ENCODE measurements around the gene HOXC9. TPM values are rescaled to one million over a fixed set of nuclear protein-coding genes. Genes with fewer than 3 reads are reported as not detected.
A peak's percentile ranks its signal among the peaks of the same experiment; 100 is the strongest.

Gene HOXC9
- total and polyA plus RNA-seq, 9 of the 15 experiments (the other 6 are each of a cell fraction or from before 2014, with no cell fraction given), result 1.1 to 10.5 (median 9.3) TPM

- TF ChIP-seq CBFA2T3 (IDR thresholded peaks at IDR 0.05) (no peak), COPS2 (conservative IDR thresholded peaks at IDR 0.05) (no peak), NR4A1 (CRISPR knock-in tag; IDR thresholded peaks at IDR 0.05) (no peak), NR4A1 (tag; IDR thresholded peaks at IDR 0.05) (no peak), PHB2 (IDR thresholded peaks at IDR 0.05; ENCODE audit: low read depth) (no peak), PHTF2 (CRISPR knock-in tag; IDR thresholded peaks at IDR 0.05) (no peak), NBN (IDR thresholded peaks at IDR 0.05; ENCODE audit: low read depth) (peak; percentile 47; the same call in 1 of the 2 replicates), ZNF668 (CRISPR knock-in tag; IDR thresholded peaks at IDR 0.05) (no peak), YBX1 (IDR thresholded peaks at IDR 0.05) (no peak), ZNF408 (CRISPR knock-in tag; IDR thresholded peaks at IDR 0.05; ENCODE audit: low read depth) (no peak), TAF15 (IDR thresholded peaks at IDR 0.05; ENCODE audit: low read depth, low read length) (no peak), FOS (IDR thresholded peaks at IDR 0.05; ENCODE audit: extremely low read depth, insufficient read length) (no peak), ZBTB7A (IDR thresholded peaks at IDR 0.05; ENCODE audit: borderline replicate concordance, control insufficient read depth, low read depth, low read length) (peak; percentile 81), NR3C1 (CRISPR knock-in tag; IDR thresholded peaks at IDR 0.05) (no peak)
- TF ChIP-seq, protein P1, sequence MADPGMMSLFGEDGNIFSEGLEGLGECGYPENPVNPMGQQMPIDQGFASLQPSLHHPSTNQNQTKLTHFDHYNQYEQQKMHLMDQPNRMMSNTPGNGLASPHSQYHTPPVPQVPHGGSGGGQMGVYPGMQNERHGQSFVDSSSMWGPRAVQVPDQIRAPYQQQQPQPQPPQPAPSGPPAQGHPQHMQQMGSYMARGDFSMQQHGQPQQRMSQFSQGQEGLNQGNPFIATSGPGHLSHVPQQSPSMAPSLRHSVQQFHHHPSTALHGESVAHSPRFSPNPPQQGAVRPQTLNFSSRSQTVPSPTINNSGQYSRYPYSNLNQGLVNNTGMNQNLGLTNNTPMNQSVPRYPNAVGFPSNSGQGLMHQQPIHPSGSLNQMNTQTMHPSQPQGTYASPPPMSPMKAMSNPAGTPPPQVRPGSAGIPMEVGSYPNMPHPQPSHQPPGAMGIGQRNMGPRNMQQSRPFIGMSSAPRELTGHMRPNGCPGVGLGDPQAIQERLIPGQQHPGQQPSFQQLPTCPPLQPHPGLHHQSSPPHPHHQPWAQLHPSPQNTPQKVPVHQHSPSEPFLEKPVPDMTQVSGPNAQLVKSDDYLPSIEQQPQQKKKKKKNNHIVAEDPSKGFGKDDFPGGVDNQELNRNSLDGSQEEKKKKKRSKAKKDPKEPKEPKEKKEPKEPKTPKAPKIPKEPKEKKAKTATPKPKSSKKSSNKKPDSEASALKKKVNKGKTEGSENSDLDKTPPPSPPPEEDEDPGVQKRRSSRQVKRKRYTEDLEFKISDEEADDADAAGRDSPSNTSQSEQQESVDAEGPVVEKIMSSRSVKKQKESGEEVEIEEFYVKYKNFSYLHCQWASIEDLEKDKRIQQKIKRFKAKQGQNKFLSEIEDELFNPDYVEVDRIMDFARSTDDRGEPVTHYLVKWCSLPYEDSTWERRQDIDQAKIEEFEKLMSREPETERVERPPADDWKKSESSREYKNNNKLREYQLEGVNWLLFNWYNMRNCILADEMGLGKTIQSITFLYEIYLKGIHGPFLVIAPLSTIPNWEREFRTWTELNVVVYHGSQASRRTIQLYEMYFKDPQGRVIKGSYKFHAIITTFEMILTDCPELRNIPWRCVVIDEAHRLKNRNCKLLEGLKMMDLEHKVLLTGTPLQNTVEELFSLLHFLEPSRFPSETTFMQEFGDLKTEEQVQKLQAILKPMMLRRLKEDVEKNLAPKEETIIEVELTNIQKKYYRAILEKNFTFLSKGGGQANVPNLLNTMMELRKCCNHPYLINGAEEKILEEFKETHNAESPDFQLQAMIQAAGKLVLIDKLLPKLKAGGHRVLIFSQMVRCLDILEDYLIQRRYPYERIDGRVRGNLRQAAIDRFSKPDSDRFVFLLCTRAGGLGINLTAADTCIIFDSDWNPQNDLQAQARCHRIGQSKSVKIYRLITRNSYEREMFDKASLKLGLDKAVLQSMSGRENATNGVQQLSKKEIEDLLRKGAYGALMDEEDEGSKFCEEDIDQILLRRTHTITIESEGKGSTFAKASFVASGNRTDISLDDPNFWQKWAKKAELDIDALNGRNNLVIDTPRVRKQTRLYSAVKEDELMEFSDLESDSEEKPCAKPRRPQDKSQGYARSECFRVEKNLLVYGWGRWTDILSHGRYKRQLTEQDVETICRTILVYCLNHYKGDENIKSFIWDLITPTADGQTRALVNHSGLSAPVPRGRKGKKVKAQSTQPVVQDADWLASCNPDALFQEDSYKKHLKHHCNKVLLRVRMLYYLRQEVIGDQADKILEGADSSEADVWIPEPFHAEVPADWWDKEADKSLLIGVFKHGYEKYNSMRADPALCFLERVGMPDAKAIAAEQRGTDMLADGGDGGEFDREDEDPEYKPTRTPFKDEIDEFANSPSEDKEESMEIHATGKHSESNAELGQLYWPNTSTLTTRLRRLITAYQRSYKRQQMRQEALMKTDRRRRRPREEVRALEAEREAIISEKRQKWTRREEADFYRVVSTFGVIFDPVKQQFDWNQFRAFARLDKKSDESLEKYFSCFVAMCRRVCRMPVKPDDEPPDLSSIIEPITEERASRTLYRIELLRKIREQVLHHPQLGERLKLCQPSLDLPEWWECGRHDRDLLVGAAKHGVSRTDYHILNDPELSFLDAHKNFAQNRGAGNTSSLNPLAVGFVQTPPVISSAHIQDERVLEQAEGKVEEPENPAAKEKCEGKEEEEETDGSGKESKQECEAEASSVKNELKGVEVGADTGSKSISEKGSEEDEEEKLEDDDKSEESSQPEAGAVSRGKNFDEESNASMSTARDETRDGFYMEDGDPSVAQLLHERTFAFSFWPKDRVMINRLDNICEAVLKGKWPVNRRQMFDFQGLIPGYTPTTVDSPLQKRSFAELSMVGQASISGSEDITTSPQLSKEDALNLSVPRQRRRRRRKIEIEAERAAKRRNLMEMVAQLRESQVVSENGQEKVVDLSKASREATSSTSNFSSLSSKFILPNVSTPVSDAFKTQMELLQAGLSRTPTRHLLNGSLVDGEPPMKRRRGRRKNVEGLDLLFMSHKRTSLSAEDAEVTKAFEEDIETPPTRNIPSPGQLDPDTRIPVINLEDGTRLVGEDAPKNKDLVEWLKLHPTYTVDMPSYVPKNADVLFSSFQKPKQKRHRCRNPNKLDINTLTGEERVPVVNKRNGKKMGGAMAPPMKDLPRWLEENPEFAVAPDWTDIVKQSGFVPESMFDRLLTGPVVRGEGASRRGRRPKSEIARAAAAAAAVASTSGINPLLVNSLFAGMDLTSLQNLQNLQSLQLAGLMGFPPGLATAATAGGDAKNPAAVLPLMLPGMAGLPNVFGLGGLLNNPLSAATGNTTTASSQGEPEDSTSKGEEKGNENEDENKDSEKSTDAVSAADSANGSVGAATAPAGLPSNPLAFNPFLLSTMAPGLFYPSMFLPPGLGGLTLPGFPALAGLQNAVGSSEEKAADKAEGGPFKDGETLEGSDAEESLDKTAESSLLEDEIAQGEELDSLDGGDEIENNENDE (IDR thresholded peaks at IDR 0.05; ENCODE audit: low read depth, low read length), result no peak
- TF ChIP-seq, protein P2, sequence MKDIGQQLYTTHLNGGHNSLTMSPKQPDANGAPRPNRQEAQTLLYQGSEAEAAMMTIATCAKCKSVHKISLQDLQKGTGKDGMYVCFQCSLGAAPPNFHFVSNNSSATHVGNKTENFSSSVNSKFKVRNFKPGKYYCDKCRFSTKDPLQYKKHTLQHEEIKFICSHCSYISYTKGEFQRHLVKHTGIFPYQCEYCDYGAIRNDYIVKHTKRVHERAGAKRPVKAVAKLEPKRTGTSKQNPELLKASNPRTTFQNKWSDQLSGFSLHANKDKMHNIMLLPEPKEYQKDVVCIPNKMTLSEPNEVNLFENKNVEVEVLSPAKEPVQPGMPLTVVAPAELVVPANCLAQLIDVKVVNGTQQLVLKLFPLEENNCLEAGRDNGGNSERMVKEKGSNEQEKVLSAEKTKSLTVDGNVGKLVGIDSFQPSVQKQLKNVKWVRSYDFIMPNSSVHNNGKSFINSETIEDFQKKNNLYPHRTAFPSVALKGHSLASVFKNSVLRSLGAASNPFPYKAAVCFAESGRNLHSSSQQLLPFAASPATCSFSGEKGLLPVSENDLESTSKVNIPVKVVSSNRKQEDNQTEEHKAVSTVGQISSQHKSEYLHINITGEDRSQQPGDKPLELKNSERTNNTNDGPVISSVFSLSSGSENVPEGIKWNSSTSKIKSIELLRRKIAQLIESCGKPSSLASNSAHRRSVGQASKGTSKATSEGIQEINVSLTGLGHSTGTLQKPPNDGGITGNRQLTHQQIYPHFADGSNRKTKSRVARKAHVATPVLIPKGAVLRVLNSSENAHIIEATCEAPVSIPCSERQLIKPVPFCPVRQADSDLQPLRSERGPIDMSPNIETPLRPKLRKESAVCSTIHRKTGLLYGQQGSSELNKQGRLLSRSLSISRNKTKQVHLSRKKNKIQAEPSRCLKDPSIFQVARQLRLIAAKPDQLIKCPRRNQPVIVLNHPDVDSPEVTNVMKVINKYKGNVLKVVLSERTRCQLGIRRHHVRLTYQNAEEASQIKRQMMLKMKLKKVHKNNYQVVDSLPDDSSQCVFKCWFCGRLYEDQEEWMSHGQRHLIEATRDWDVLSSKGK (CRISPR knock-in tag; IDR thresholded peaks at IDR 0.05), result no peak
Observed at GRCh38 chr12:54017878-54018467, 18.0 kb downstream of the HOXC9 start (continued).
